HEK293T (cell line): ENCODE measurements around the gene CLCA1.
"Not testable (repeated sequence)": the region's sequence is repeated elsewhere in the genome, so short reads cannot be mapped to it uniquely, and the experiment has no call there.

ENCODE experiments used
- CTCF ChIA-PET: fragments of 350-600 bp; formaldehyde crosslinking; extraction: SDS; loops from one replicate; lab custom pipeline; 2021; ENCODE audit warnings: antibody characterized with exemption, inconsistent platforms; lab: Yijun Ruan, JAX
- POLR2A ChIA-PET: fragments of 350-600 bp; formaldehyde crosslinking; extraction: SDS; loops from one replicate; lab custom pipeline; 2020; ENCODE audit warnings: antibody characterized with exemption, inconsistent platforms; lab: Yijun Ruan, JAX
- DNase-seq: peaks from one replicate; pipeline ENCODE4 v3.0.0; 2012; ENCODE audit warnings: mixed read lengths; ENCODE audit errors: extremely low spot score
- ARNT ChIP-seq: fragments of 450-650 bp; IDR thresholded peaks from 2 replicates; pipeline ENCODE4 v1.6.1; 2017; ENCODE audit warnings: mild to moderate bottlenecking
- BHLHE40 ChIP-seq: fragments of 450-650 bp; IDR thresholded peaks from 2 replicates; pipeline ENCODE4 v1.6.1; 2016; ENCODE audit warnings: mild to moderate bottlenecking, moderate library complexity, borderline replicate concordance
- CTBP1 ChIP-seq: fragments of 450-650 bp; IDR thresholded peaks from 2 replicates; pipeline ENCODE4 v1.6.1; 2016; ENCODE audit warnings: borderline replicate concordance
- ELF4 ChIP-seq: fragments of 450-650 bp; IDR thresholded peaks from 2 replicates; pipeline ENCODE4 v1.6.1; 2017; ENCODE audit warnings: antibody characterized with exemption
- FOXA1 ChIP-seq: fragments of 450-650 bp; IDR thresholded peaks from 2 replicates; pipeline ENCODE4 v1.6.1; 2016; ENCODE audit warnings: mild to moderate bottlenecking
- FOXK2 ChIP-seq: fragments of 450-650 bp; IDR thresholded peaks from 2 replicates; pipeline ENCODE4 v1.6.1; 2016; ENCODE audit warnings: mild to moderate bottlenecking
- FOXM1 ChIP-seq: fragments of 450-650 bp; IDR thresholded peaks from 2 replicates; pipeline ENCODE4 v1.6.1; 2017; ENCODE audit warnings: mild to moderate bottlenecking, borderline replicate concordance
- HDGF ChIP-seq: fragments of 450-650 bp; IDR thresholded peaks from 2 replicates; pipeline ENCODE4 v1.6.1; 2017; ENCODE audit warnings: antibody characterized with exemption, borderline replicate concordance
- L3MBTL2 ChIP-seq: fragments of 450-650 bp; conservative IDR thresholded peaks from 2 replicates; pipeline ENCODE4 v1.6.1; 2016; ENCODE audit warnings: mild to moderate bottlenecking
- LEF1 ChIP-seq: fragments of 450-650 bp; IDR thresholded peaks from 2 replicates; pipeline ENCODE4 v1.6.1; 2017; ENCODE audit warnings: mild to moderate bottlenecking, borderline replicate concordance
- NFRKB ChIP-seq: fragments of 450-650 bp; IDR thresholded peaks from 2 replicates; pipeline ENCODE4 v1.6.1; 2016; ENCODE audit warnings: mild to moderate bottlenecking, moderate library complexity
- SP1 ChIP-seq: fragments of 450-650 bp; IDR thresholded peaks from 2 replicates; pipeline ENCODE4 v1.6.1; 2017
- SUZ12 ChIP-seq: fragments of 450-650 bp; IDR thresholded peaks from 2 replicates; pipeline ENCODE4 v1.6.1; 2016; ENCODE audit warnings: mild to moderate bottlenecking
- TARDBP ChIP-seq: fragments of 450-650 bp; IDR thresholded peaks from 2 replicates; pipeline ENCODE4 v1.6.1; 2016
- ZNF384 ChIP-seq: fragments of 450-650 bp; IDR thresholded peaks from 2 replicates; pipeline ENCODE4 v1.6.1; 2016
- TF ChIP-seq, protein P1 (sequence below): fragments of 450-650 bp; IDR thresholded peaks from 2 replicates; pipeline ENCODE4 v1.6.1; 2016

The CLCA1 gene

DNA sequence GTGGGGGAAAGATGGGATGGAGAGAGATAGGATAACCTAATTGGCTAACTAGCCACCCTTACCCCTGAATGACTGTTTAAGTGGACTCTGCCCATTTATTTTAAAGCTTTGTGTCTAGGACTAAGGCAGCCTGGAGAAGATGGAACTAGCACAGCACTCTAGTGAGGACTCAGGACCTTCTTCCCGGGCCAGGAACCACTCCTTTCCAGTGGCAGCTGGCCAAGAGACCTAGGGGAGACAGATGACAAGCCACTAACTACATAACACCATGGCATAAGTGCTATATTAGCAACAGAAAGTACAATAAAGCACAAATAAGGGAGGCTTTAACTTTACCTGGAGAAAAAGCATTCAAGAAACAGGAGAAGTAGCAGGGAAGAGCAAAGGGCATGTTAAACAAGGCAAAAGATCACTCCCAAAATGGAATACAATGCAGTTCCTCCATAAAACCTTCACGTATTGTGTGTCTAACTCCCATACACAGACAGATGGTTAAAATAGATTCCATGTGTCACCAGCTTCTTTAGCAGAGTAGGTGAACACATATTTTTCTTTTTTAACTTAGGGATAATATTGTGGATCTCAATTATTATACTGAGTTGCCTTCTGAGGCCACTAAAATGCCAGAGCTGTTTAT lies 20.6 kb downstream of the CLCA1 start:
- ChIA-PET CTCF (interaction anchor here (0.6 to 2.4 kb wide), 2 partner anchors 10 to 109 kb away, joined by 3 to 10 read pairs; no protein-coding TSS in a partner anchor), POLR2A (no interaction called here)
- DNase-seq: no peak
- no peak for TF ChIP-seq TARDBP
- TF ChIP-seq BHLHE40: no peak
- no peak for TF ChIP-seq LEF1

DNA sequence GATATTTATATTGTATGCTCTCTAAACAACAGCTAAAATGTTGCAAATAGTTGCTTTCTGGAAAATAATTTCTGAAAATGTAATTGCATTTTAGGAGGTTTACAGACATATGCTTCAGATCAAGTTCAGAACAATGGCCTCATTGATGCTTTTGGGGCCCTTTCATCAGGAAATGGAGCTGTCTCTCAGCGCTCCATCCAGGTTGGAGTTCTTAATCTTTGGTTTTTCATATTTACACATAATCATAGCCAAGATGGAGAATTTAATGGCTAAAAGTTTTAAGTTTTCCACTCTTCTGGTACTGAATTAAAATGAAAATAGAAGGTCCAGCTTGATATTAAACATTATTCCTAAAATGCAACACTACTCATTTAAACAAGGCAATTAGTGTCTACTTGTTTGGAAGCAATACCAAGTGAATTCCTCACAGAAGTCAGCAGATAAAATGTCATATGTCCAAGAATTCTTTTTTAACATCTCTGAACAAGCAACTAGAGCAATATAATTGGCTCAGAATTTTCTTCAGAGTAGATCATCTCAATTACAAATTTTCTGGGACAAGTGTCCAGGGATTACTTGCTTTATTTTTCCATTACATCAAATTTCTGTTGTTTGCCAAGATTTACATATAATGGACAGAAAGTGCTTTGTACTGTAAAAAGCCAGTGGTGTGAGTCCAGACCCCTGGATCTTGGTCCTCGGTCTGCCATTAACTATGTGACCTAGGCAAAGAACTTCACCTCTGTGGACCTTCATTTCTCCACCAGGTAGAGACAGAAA lies 22.6 kb downstream of the CLCA1 start:
- no peak for TF ChIP-seq L3MBTL2
- no peak for TF ChIP-seq ELF4
- TF ChIP-seq TARDBP: no peak
- no peak for TF ChIP-seq HDGF
- TF ChIP-seq CTBP1: no peak
- no peak for TF ChIP-seq FOXM1
- no peak for TF ChIP-seq FOXA1
- no peak for TF ChIP-seq ZNF384
- TF ChIP-seq BHLHE40: no peak
- TF ChIP-seq ARNT: no peak
- TF ChIP-seq NFRKB: no peak
- TF ChIP-seq FOXK2: no peak
- TF ChIP-seq, protein P1, sequence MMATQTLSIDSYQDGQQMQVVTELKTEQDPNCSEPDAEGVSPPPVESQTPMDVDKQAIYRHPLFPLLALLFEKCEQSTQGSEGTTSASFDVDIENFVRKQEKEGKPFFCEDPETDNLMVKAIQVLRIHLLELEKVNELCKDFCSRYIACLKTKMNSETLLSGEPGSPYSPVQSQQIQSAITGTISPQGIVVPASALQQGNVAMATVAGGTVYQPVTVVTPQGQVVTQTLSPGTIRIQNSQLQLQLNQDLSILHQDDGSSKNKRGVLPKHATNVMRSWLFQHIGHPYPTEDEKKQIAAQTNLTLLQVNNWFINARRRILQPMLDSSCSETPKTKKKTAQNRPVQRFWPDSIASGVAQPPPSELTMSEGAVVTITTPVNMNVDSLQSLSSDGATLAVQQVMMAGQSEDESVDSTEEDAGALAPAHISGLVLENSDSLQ: no peak
- no peak for TF ChIP-seq SUZ12
- no peak for TF ChIP-seq LEF1
- no peak for TF ChIP-seq SP1
- CTCF ChIA-PET: interaction anchor here (2.4 kb wide), 1 partner anchor 8 kb away, joined by 10 read pairs; no protein-coding TSS in a partner anchor

DNA sequence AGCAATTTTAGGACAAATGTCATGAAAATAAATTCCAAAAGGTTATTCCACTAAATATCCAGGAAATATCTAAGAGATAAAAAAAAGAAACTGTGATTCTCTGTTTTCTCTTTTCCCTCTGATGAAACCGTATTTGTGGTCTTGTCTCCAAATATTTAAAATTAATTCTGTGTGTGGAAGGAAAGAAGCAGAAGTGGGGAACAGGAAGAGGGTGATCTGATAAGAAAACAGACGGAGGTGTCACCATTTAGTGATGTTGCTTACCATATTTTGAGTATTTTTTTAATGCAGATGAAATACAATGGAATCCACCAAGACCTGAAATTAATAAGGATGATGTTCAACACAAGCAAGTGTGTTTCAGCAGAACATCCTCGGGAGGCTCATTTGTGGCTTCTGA lies 29.6 kb downstream of the CLCA1 start:
- no peak for DNase-seq
- POLR2A ChIA-PET: no interaction called here
- TF ChIP-seq FOXA1: no peak
- TF ChIP-seq LEF1: no peak
- no peak for TF ChIP-seq ARNT
- no peak for TF ChIP-seq NFRKB
- TF ChIP-seq FOXM1: no peak
- TF ChIP-seq HDGF: no peak
- no peak for TF ChIP-seq TARDBP
- TF ChIP-seq, protein P1: no peak
- CTCF ChIA-PET: interaction anchor here (0.8 to 1.4 kb wide), 2 partner anchors 10 to 417 kb away, joined by 3 to 4 read pairs; no protein-coding TSS in a partner anchor

More for the DNA sequence above, 22.6 kb downstream of the CLCA1 start:
- POLR2A ChIA-PET: no interaction called here
- DNase-seq: no peak

DNA sequence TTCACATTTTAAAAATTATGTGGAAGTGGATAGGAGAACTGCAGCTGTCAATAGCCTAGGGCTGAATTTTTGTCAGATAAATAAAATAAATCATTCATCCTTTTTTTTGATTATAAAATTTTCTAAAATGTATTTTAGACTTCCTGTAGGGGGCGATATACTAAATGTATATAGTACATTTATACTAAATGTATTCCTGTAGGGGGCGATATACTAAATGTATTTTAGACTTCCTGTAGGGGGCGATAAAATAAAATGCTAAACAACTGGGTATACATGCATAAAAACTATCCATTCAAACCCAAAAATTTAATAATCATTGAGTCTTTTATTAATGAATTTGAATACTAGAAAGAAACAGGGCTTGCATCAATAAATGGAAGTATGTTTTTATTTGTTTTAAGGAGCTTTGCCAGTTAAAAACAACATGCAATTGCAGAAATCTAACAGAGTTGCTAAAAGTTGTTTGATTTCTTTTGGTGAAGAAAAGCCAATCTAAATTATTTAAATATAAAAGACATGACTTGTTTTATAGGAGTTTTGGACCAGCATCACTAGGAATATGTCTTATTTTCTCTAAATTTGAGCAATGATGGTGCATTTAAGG lies 31.4 kb downstream of the CLCA1 start:
- no peak for DNase-seq
- ChIA-PET POLR2A (no interaction called here), CTCF (interaction anchor here (1.0 to 1.7 kb wide), 4 partner anchors 8 to 252 kb away, joined by 3 to 10 read pairs (median 4); no protein-coding TSS in a partner anchor)
- TF ChIP-seq ELF4: no peak

DNA sequence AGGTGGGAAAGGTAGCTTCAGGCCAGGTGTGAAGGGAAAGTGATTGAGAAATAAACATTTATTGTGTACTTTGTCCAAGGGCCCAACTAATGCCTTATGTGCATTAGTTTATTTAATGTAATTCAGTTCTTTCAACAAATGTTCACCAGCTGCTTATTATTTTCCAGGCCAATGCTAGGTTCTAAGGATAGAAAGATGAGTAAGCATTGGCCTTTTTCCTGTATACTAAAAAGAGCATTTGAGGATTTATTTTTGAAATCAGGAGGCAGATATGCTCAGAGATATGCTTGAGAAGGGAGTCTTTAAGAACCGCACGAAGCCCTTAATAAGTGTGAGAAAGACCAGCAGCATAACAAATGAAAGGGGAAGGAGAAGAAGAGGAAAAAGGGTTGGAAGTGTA lies 32.0 kb downstream of the CLCA1 start:
- TF ChIP-seq LEF1: no peak
- TF ChIP-seq ELF4: no peak
- no peak for TF ChIP-seq FOXA1
- TF ChIP-seq SP1: no peak
- TF ChIP-seq CTBP1: no peak
- no peak for DNase-seq
- ChIA-PET POLR2A (no interaction called here), CTCF (interaction anchor here (1.0 to 1.7 kb wide), 2 partner anchors 10 to 252 kb away, joined by 5 to 10 read pairs; no protein-coding TSS in a partner anchor)

DNA sequence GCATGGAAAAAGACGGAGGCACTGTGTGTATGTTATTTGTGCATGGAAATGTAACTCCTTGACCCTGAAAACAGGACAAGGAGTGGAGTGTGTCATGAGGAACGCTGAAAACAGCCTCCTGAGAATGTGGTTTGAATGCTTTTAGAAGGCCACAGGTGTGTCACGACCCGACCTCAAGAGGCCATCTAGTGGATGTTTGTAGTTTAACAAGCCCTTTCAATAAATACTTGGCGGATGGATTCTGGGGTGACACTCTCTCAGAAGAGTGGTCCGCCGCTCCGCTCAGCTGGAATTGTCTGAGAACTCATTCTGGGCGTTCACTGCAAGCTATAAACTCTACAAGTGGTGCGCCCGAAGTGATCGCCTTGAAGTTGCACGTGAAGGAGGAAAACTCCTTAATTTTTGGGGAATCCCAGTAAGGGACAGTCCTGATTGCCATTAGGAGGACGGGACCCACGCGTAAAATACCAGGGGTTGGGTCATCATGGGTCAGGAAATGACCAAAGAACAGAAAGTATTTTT lies 33.5 kb downstream of the CLCA1 start:
- POLR2A ChIA-PET, DNase-seq: not testable (repeated sequence)
- CTCF ChIA-PET: interaction anchor here (0.6 kb wide), 2 partner anchors 12 to 609 kb away, joined by 3 to 6 read pairs; no protein-coding TSS in a partner anchor
